Cardiac muscle cell (in vitro differentiated cells and primary cell): ENCODE results near the gene ABHD6. TPM values are rescaled to one million over a fixed set of nuclear protein-coding genes. Genes with fewer than 3 reads are reported as not detected.
"Not testable (repeated sequence)": the region's sequence is repeated elsewhere in the genome, so short reads cannot be mapped to it uniquely, and the experiment has no call there.

Experiments
- DNase-seq, 2 donors: peaks; one replicate each; pipeline versions ENCODE4 v3.0.0 to v3.0.0-alpha.2; 2010 to 2017; ENCODE audit warnings: low read depth in 1 of 2, low spot score in 1 of 2
- H3K27ac ChIP-seq: fragments of 200-600 bp; sonication (generic); 2 replicates; pipeline ENCODE4 v1.5.1; 2016
- H3K27me3 ChIP-seq: fragments of 200-600 bp; sonication (generic); 2 replicates; pipeline ENCODE4 v1.6.0; 2016; ENCODE audit warnings: control low read depth
- H3K36me3 ChIP-seq: fragments of 200-600 bp; sonication (generic); 2 replicates; pipeline ENCODE4 v1.5.1; 2016; ENCODE audit warnings: control low read depth
- H3K4me1 ChIP-seq: fragments of 200-600 bp; sonication (generic); 2 replicates; pipeline ENCODE4 v1.8.1; 2017; ENCODE audit warnings: low read depth, mild to moderate bottlenecking, mixed run types
- H3K4me3 ChIP-seq: fragments of 200-600 bp; sonication (generic); 2 replicates; pipeline ENCODE4 v1.5.1; 2016; ENCODE audit warnings: mild to moderate bottlenecking
- H3K9me3 ChIP-seq: fragments of 200-600 bp; sonication (generic); 2 replicates; pipeline ENCODE4 v1.5.1; 2017; ENCODE audit warnings: low read depth, mild to moderate bottlenecking, control low read depth
- polyA plus RNA-seq: library from polyadenylated mRNA; unstranded; fragments of >200 nt; fragmentation: Nextera tagmentation; extraction: Ambion mirVana; gene quantifications from 2 replicates; pipeline ENCODE4 v1.2.1, GENCODE V29; 2016
- total RNA-seq: library from RNA; depleted of rRNA; stranded (reverse); fragments of >200 nt; gene quantifications from 2 replicates; pipeline ENCODE4 v1.2.3, GENCODE V29; 2016
- TF ChIP-seq, protein P1 (sequence below): IDR thresholded peaks from 2 replicates; pipeline ENCODE4 v1.5.1; 2012; ENCODE audit warnings: low read depth, mild to moderate bottlenecking, low read length

ABHD6 gene
- total and polyA plus RNA-seq, 2 experiments from 2014 or later: 12.9 to 31.4 TPM

DNA sequence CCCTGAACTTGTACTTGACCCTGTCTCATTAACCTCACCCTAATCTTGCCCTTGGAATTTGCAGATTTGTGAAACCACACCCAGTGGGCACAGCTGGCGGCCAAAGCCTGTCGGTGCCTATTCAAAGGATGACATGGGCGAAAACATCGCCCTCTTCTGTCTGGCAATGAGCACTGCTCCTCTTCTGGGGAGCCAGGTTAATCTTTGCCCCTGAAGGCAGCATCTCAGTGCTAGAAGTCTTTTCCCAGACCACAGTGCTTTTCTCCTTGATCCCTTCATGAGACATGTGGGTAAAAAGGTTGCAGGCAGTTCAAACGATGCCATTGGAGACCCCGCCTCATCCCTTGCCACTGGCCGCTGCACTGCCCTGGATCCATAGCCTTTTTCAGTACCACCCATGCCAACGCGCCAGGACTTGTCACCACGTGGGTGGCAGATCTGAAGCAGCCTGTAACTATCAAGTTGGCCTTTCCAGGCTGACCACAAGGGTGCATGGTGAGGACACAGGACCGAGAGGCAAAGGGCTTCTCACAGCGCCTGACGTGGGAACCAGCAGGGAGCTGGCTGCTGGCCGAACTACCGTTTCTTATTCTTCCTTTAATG, 20.3 kb upstream of the ABHD6 start:
- Histone ChIP-seq H3K4me3 (no peak overlapping the region), H3K27me3 (no peaks in the 10 kb centered on the region), H3K36me3 (no peaks in the 10 kb centered on the region), H3K9me3 (no peaks in the 10 kb centered on the region), H3K27ac (no peak overlapping the region), H3K4me1 (no peaks in the 10 kb centered on the region)
- DNase-seq: peak; percentile 64 to 71
- TF ChIP-seq, protein P1, sequence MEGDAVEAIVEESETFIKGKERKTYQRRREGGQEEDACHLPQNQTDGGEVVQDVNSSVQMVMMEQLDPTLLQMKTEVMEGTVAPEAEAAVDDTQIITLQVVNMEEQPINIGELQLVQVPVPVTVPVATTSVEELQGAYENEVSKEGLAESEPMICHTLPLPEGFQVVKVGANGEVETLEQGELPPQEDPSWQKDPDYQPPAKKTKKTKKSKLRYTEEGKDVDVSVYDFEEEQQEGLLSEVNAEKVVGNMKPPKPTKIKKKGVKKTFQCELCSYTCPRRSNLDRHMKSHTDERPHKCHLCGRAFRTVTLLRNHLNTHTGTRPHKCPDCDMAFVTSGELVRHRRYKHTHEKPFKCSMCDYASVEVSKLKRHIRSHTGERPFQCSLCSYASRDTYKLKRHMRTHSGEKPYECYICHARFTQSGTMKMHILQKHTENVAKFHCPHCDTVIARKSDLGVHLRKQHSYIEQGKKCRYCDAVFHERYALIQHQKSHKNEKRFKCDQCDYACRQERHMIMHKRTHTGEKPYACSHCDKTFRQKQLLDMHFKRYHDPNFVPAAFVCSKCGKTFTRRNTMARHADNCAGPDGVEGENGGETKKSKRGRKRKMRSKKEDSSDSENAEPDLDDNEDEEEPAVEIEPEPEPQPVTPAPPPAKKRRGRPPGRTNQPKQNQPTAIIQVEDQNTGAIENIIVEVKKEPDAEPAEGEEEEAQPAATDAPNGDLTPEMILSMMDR: peak; percentile 88

DNA sequence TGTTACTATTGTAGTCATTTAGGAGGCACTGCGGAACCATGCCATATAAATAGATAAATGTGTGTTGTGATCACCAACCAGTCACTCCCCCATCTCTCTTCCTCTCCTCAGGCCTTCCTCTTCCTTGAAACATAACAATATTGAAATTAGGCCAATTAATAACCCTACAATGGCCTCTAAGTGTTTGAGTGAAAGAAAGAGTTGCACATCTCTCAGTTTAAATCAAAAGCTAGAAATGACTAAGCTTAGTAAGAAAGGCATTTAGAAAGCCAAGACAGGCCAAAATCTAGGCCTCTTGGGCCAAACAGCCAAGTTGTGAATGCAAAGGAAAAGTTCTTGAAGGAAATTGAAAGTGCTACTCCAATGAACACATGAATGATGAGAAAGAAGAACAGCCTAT, 18.7 kb upstream of the ABHD6 start:
- Histone ChIP-seq H3K9me3 (no peaks in the 10 kb centered on the region), H3K4me1 (no peaks in the 10 kb centered on the region), H3K4me3 (no peak overlapping the region), H3K27ac (no peak overlapping the region), H3K27me3 (no peaks in the 10 kb centered on the region), H3K36me3 (no peaks in the 10 kb centered on the region)
- TF ChIP-seq, protein P1: no peak
- DNase-seq: no peak

DNA sequence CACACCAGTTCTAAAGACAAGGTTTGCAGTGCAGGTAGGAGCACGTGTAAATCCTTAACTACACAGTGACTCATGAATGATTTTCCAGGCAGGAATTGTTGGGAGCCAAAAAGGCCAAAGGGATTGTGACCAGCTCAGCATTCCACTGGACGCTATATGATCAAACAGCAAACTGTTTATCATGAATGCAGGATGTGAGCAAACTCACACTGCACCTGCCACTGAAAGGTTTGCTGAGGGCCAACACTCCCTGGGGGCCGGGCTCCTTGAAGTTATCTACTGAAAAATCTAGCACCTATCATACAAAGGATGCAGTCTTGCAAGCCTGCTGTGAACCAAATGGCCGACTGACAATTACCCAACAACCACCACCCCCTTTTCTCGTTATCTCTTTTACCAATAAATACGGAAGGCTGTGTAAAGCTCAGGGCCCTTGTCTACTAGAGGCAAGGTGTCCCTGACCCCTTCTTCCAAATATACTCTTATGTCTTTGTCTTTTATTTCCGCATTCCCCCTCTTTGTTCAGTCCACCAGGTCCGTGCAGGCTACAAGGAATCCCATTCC, 15.3 kb upstream of the ABHD6 start:
- H3K27ac ChIP-seq: no peak overlapping the region
- H3K4me1 ChIP-seq: no peaks in the 10 kb centered on the region
- H3K9me3 ChIP-seq: no peaks in the 10 kb centered on the region
- H3K36me3 ChIP-seq: no peaks in the 10 kb centered on the region
- no peak overlapping the region for H3K4me3 ChIP-seq
- TF ChIP-seq, protein P1: no peak
- H3K27me3 ChIP-seq: no peaks in the 10 kb centered on the region
- DNase-seq: no peak

DNA sequence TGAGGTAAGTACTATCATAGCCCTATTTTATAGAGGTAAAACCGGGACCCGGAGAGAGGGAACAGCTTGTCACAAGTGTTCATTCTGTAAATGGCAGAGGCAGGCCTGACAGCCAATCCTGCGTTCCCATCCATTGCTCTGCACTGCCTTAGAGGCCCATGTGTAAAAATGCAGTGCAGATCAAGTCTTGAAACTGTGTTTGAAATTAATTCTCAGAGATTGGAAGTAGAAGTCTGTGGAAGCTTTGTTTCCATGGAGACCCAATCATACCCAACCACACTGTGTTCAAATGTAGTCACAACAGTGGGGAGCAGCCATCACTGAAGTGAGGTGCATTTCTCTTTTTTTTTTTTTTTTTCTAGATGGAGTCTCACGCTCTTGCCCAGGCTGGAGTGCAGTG, 13.7 kb upstream of the ABHD6 start:
- H3K27me3 ChIP-seq: no peaks in the 10 kb centered on the region
- no peaks in the 10 kb centered on the region for H3K4me1 ChIP-seq
- H3K36me3 ChIP-seq: no peaks in the 10 kb centered on the region
- TF ChIP-seq, protein P1: no peak
- no peak overlapping the region for H3K4me3 ChIP-seq
- H3K9me3 ChIP-seq: no peaks in the 10 kb centered on the region
- H3K27ac ChIP-seq: no peak overlapping the region
- DNase-seq: no peak

DNA sequence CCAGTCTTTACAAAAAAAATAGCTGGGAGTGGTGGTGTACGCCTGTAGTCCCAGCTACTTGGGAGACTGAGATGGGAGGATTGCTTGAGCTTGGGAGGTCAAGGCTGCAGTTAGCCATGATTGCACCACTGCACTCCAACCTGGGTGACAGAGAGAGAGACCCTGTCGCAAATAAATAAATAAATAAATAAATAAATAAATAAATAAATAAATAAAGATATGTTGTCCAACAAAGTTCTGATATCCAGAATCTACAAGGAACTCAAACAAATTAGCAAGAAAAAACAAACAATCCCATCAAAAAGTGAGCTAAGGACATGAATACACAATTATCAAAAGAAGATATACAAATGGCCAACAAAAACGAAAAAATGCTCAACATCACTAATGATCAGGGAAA, 9.7 kb upstream of the ABHD6 start:
- H3K27me3 ChIP-seq: peaks cover 11% of the 10 kb centered on the region
- not testable (repeated sequence) for DNase-seq, H3K4me3 ChIP-seq, H3K27ac ChIP-seq, H3K36me3 ChIP-seq, H3K9me3 ChIP-seq, H3K4me1 ChIP-seq

DNA sequence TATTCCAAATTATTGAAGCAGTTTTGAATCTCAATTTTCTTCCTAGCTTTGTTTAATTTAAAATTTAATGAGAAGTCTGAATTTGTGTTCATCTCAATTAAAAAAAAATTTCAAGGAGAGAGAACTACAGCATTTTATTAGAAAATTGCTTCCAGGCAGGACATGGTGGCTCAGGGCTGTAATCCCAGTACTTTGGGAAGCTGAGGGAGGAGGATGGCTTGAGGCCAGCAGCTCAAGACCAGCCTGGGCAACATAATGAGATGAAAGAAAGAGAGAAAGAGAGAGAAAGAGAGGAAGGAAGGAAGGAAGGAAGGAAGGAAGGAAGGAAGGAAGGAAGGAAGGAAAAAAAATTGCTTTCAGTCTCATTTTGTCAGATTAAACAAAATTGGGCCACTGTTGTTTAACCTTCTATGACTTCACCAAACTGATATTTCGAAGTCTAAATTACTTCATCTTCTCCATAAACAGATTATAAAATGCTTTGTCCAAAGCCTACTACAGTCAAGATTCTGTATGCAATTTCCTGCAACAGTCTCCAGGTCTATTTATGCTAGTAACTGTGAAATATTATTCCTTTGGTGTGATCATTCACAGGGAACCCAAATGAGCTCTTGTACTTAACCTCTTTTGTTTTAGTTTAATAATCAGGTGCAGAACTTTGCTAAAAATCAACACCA, 6.6 kb upstream of the ABHD6 start:
- peaks cover 11% of the 10 kb centered on the region for H3K4me1 ChIP-seq
- no peaks in the 10 kb centered on the region for H3K9me3 ChIP-seq
- no peak overlapping the region for H3K4me3 ChIP-seq
- no peaks in the 10 kb centered on the region for H3K36me3 ChIP-seq
- TF ChIP-seq, protein P1: no peak
- DNase-seq: no peak
- peaks cover 11% of the 10 kb centered on the region for H3K27me3 ChIP-seq
- no peak overlapping the region for H3K27ac ChIP-seq
